Kidney epithelial cell (primary cell): ENCODE data around the gene IGFBP5. TPM values are rescaled to one million over a fixed set of nuclear protein-coding genes. Genes with fewer than 3 reads are reported as not detected.
A peak's percentile ranks its signal among the peaks of the same experiment; 100 is the strongest.

Experiments
- DNase-seq: peaks from one replicate; pipeline ENCODE4 v3.0.0-alpha.2; 2010; ENCODE audit warnings: low read depth
- H3K27me3 ChIP-seq: 2 replicates; pipeline ENCODE4 v1.6.0; 2011; ENCODE audit warnings: low read length; ENCODE audit not compliant: control insufficient read depth, insufficient read depth
- H3K36me3 ChIP-seq: 2 replicates; pipeline ENCODE4 v1.5.1; 2011; ENCODE audit warnings: low read length; ENCODE audit not compliant: control insufficient read depth, insufficient read depth
- H3K4me3 ChIP-seq: 2 replicates; pipeline ENCODE4 v1.5.1; 2011; ENCODE audit warnings: low read depth, mild to moderate bottlenecking, control low read depth, low read length
- total RNA-seq: library from RNA; depleted of rRNA; stranded (reverse); fragments of >200 nt; gene quantifications from 2 replicates; pipeline ENCODE4 v1.2.3, GENCODE V29; 2015
- TF ChIP-seq, protein P1 (sequence below): IDR thresholded peaks from 2 replicates; pipeline ENCODE4 v1.5.1; 2011; ENCODE audit warnings: mild to moderate bottlenecking, moderate library complexity, low read length, control low read depth, inconsistent platforms; ENCODE audit not compliant: insufficient read depth, poor library complexity, severe bottlenecking

Gene IGFBP5
- total RNA-seq, 1 donor from 2014 or later, result 51.7 TPM

DNA sequence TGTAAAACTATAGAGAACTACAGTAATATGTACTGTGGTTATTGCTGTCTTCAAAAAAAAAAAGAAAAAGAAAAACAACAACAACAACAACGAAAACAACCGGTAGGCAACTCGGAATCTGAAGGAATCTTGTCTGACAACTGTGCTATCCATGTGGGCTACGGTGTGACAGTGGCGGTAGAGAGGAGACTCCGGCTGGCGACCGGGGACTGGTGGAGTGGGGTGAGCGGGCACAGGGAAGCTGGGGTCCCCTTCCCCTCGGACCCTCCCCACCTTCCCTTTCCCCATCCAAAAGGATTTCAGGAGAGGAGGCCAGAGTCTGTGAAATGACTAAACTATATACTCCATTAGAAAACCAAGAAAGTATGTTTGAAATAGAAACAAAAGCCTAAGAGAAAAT is 22.9 kb downstream of the IGFBP5 start:
- peaks cover 15% of the 10 kb centered on the region for H3K27me3 ChIP-seq
- H3K4me3 ChIP-seq, result no peak overlapping the region
- H3K36me3 ChIP-seq, result no peaks in the 10 kb centered on the region
- TF ChIP-seq, protein P1, sequence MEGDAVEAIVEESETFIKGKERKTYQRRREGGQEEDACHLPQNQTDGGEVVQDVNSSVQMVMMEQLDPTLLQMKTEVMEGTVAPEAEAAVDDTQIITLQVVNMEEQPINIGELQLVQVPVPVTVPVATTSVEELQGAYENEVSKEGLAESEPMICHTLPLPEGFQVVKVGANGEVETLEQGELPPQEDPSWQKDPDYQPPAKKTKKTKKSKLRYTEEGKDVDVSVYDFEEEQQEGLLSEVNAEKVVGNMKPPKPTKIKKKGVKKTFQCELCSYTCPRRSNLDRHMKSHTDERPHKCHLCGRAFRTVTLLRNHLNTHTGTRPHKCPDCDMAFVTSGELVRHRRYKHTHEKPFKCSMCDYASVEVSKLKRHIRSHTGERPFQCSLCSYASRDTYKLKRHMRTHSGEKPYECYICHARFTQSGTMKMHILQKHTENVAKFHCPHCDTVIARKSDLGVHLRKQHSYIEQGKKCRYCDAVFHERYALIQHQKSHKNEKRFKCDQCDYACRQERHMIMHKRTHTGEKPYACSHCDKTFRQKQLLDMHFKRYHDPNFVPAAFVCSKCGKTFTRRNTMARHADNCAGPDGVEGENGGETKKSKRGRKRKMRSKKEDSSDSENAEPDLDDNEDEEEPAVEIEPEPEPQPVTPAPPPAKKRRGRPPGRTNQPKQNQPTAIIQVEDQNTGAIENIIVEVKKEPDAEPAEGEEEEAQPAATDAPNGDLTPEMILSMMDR, result no peak
- no peak for DNase-seq

DNA sequence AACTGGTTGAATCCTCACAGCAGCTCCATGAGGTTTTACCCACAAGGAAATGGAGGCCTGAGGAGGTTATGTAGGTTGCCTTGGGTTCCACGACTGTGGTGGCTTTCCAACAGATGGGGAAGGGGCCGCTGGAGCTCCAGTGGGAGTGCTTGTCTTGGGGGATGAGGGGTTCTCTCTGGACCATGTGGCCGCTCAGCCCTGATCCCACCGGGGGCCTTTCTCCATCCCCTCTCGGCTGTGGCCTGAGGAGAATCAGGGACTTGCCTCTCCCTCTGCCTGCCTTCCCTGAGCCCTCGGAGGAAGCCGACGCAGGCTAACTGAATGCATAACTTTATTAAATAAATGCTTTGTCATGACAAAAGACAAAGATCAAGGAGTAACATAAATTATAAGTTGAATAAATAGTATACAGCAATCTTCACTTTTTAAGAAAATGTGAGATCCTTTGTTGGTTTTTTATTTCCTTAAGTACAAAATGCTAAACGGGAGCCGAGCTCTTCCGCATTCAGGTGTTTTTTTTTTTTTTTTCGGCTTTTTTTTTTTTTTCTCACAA is 23.5 kb downstream of the IGFBP5 start:
- Histone ChIP-seq H3K27me3 (peaks cover 15% of the 10 kb centered on the region), H3K4me3 (no peak overlapping the region), H3K36me3 (no peaks in the 10 kb centered on the region)
- no peak for DNase-seq
- TF ChIP-seq, protein P1, result no peak

- TF ChIP-seq, protein P1, result no peak
- peaks cover 15% of the 10 kb centered on the region for H3K27me3 ChIP-seq
- no peak for DNase-seq
Measured at GRCh38 chr2:216671081-216671411, 24.3 kb downstream of the IGFBP5 start.

GRCh38 chr2:216670266-216671080 is 24.9 kb downstream of the IGFBP5 start:
- H3K27me3 ChIP-seq, result peaks cover 15% of the 10 kb centered on the region
- no peaks in the 10 kb centered on the region for H3K36me3 ChIP-seq
- TF ChIP-seq, protein P1, result no peak
- H3K4me3 ChIP-seq, result no peak overlapping the region
- no peak for DNase-seq

More at GRCh38 chr2:216671081-216671411, 24.3 kb downstream of the IGFBP5 start:
- no peaks in the 10 kb centered on the region for H3K36me3 ChIP-seq
- no peak overlapping the region for H3K4me3 ChIP-seq

DNA sequence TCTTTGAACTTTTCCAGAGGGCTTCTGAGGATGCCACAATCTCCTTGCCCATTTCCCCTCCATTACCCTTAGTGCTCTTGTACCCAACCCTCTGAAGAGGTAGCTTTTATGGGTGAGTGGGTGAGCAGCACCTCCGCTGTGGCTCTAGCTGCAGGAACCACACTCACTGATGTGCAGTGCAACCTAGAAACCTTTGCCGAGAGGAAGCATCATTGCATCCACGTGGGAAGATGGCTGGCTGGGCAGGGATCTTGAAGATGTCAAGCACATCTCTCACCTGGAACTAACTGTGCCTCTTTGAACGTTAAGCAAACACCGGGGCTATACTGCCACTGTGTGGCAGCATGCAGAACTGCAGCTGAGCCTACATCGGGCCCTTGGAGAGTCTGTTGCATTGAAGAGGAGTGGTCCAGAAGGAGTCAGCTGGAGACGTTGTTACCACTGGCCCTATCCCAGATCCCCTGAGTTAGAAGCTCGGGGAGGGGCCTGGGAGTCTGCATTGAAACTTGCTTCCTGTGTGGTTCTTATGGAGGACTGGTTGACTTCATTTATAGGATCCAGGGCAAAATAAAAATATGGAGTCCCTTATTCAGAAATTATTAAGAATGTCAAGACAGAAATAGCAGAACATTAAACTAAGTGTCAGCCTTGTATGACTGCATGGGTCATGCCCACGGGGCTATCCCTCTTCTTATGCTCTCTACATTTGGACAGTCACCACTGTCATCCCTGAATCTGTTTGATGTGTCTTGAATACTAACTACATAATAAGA is 28.7 kb downstream of the IGFBP5 start:
- no peak overlapping the region for H3K4me3 ChIP-seq
- DNase-seq, result no peak

More for the DNA sequence above, 28.7 kb downstream of the IGFBP5 start:
- TF ChIP-seq, protein P1, result peak; percentile 98
- Histone ChIP-seq H3K36me3 (no peaks in the 10 kb centered on the region), H3K27me3 (peaks cover 12% of the 10 kb centered on the region)
